HCT116 (cell line): ENCODE data around the gene LANCL3. TPM values are rescaled to one million over a fixed set of nuclear protein-coding genes. Genes with fewer than 3 reads are reported as not detected.

ENCODE experiments used
- ATAC-seq: fragments of 200-7000 bp; cut with Tn5 transposase; 2 replicates; pipeline ENCODE4 v1.9.1; 2020; ENCODE audit warnings: mild to moderate bottlenecking, moderate library complexity
- BruUV-seq: library from RNA; stranded (reverse); fragments of 400-500 nt; replicated peaks from 2 replicates; lab custom pipeline; 2021; lab: Mats Ljungman, UMichigan
- CTCF ChIA-PET: fragments of 300-600 bp; sonication (Branson Sonifier 250); formaldehyde crosslinking; loops from one replicate; lab custom pipeline; 2021; ENCODE audit warnings: antibody characterized with exemption; lab: Charles Lee
- POLR2A ChIA-PET: fragments of 300-600, 350-600 bp; sonication (Branson Sonifier 250); formaldehyde crosslinking; loops from one replicate; lab custom pipeline; 2021; ENCODE audit warnings: antibody characterized with exemption; lab: Charles Lee
- RAD21 ChIA-PET, 2 experiments: fragments of 300-600 bp; sonication (Branson Sonifier 250); formaldehyde crosslinking; loops; one replicate each; lab custom pipeline; 2023; ENCODE audit warnings: low total read pairs in 2 of 2; ENCODE audit not compliant: uncharacterized antibody in 2 of 2, unreplicated experiment in 2 of 2, low non-redundant PET in 1 of 2; lab: Charles Lee
- DNase-seq: peaks from one replicate; pipeline ENCODE4 v3.0.0-alpha.2; 2010; ENCODE audit warnings: low read depth, low spot score
- H2AFZ ChIP-seq: fragments of 200-600 bp; shearing (Covaris generic), sonication (generic); 2 replicates; pipeline ENCODE4 v1.6.1; 2017; ENCODE audit warnings: low read depth, mixed run types, mixed read lengths, antibody characterized with exemption, low read length; ENCODE audit not compliant: poor library complexity, severe bottlenecking
- H3K27ac ChIP-seq: 2 replicates; pipeline ENCODE4 v1.5.1; 2012; ENCODE audit warnings: low read depth, low read length
- H3K27me3 ChIP-seq: fragments of 200-600 bp; sonication (generic); 2 replicates; pipeline ENCODE4 v1.6.1; 2016; ENCODE audit warnings: mixed run types, low read length, mixed read lengths; ENCODE audit not compliant: insufficient read depth
- H3K36me3 ChIP-seq, 2 experiments: fragments of 200-500 bp in 1 of 2; fragments of 200-600 bp in 1 of 2; sonication (Bioruptor generic) in 1 of 2; sonication (generic) in 1 of 2; 2 replicates each; pipeline versions ENCODE4 v1.5.1 to v1.6.1; 2014 to 2016; ENCODE audit warnings: low read length in 2 of 2, inconsistent platforms in 1 of 2, mixed read lengths in 1 of 2, mixed run types in 1 of 2; ENCODE audit not compliant: insufficient read depth in 2 of 2, control insufficient read depth in 1 of 2
- H3K4me1 ChIP-seq, 2 experiments: fragments of 200-600 bp in 1 of 2; sonication (generic) in 1 of 2; 2 replicates each; pipeline versions ENCODE4 v1.5.1 to v1.6.1; 2012 to 2017; ENCODE audit warnings: low read length in 2 of 2, inconsistent platforms in 1 of 2, mild to moderate bottlenecking in 1 of 2, mixed read lengths in 1 of 2, mixed run types in 1 of 2, moderate library complexity in 1 of 2; ENCODE audit not compliant: insufficient read depth in 2 of 2, control insufficient read depth in 1 of 2
- H3K4me2 ChIP-seq: fragments of 200-600 bp; sonication (generic); 2 replicates; pipeline ENCODE4 v1.6.1; 2017; ENCODE audit warnings: mixed run types, low read length, mixed read lengths
- H3K4me3 ChIP-seq, 2 experiments: fragments of 200-600 bp in 1 of 2; sonication (generic) in 1 of 2; replicated peaks in 1 of 2; 2 replicates each; pipeline ENCODE4 v1.5.1; 2011 to 2016; ENCODE audit warnings: low read length in 2 of 2, control low read depth in 1 of 2, low read depth in 1 of 2, mild to moderate bottlenecking in 1 of 2, mixed read lengths in 1 of 2, mixed run types in 1 of 2
- H3K79me2 ChIP-seq: fragments of 200-600 bp; sonication (generic); 2 replicates; pipeline ENCODE4 v1.6.1; 2017; ENCODE audit warnings: mild to moderate bottlenecking, mixed run types, low read length, moderate library complexity, mixed read lengths; ENCODE audit not compliant: insufficient read depth
- H3K9ac ChIP-seq: fragments of 200-600 bp; sonication (generic); 2 replicates; pipeline ENCODE4 v1.6.1; 2016; ENCODE audit warnings: low read length, mixed read lengths
- H3K9me2 ChIP-seq: fragments of 200-600 bp; sonication (generic), shearing (Covaris generic); 2 replicates; pipeline ENCODE4 v1.6.1; 2017; ENCODE audit warnings: mixed run types, mild to moderate bottlenecking, moderate library complexity; ENCODE audit not compliant: insufficient read depth
- H3K9me3 ChIP-seq, 2 experiments: fragments of 200-500 bp in 1 of 2; fragments of 200-600 bp in 1 of 2; sonication (Bioruptor generic) in 1 of 2; sonication (generic) in 1 of 2; 2 replicates each; pipeline ENCODE4 v1.6.1; 2014 to 2017; ENCODE audit warnings: low read length in 2 of 2, mixed read lengths in 2 of 2, inconsistent platforms in 1 of 2, low read depth in 1 of 2, mild to moderate bottlenecking in 1 of 2, mixed run types in 1 of 2, moderate library complexity in 1 of 2; ENCODE audit not compliant: control insufficient read depth in 1 of 2, insufficient read depth in 1 of 2
- H4K20me1 ChIP-seq: fragments of 200-600 bp; sonication (generic), shearing (Covaris generic); 2 replicates; pipeline ENCODE4 v1.6.1; 2017; ENCODE audit warnings: mixed run types, mild to moderate bottlenecking, moderate library complexity; ENCODE audit not compliant: insufficient read depth
- EZH2 ChIP-seq: fragments of 200-600 bp; sonication (generic); IDR thresholded peaks from 2 replicates; pipeline ENCODE4 v1.6.1; 2017; ENCODE audit warnings: antibody characterized with exemption, mixed run types
- JUND ChIP-seq: IDR thresholded peaks from 2 replicates; pipeline ENCODE4 v1.6.1; 2012
- TCF7L2 ChIP-seq: IDR thresholded peaks from 2 replicates; pipeline ENCODE4 v1.7.0; 2011; ENCODE audit warnings: borderline replicate concordance, inconsistent platforms; ENCODE audit not compliant: insufficient read depth, insufficient read length; ENCODE audit errors: extremely low read depth
- YY1 ChIP-seq: IDR thresholded peaks from 2 replicates; pipeline ENCODE4 v1.6.1; 2011; ENCODE audit warnings: low read length, low read depth, moderate library complexity, mild to moderate bottlenecking; ENCODE audit not compliant: insufficient replicate concordance; ENCODE audit errors: extremely low read depth
- intact Hi-C: fragments of 100-400 bp; cut with micrococcal nuclease; formaldehyde crosslinking; loops from 2 replicates; pipeline ENCODE4 v1.10.0; 2022
- total RNA-seq: library from RNA; stranded (reverse); gene quantifications from one replicate; pipeline ENCODE4 v1.2.1, GENCODE V29; 2021; ENCODE audit not compliant: unreplicated experiment

LANCL3 gene
- total RNA-seq, 1 experiment from 2014 or later: 2.4 TPM

DNA sequence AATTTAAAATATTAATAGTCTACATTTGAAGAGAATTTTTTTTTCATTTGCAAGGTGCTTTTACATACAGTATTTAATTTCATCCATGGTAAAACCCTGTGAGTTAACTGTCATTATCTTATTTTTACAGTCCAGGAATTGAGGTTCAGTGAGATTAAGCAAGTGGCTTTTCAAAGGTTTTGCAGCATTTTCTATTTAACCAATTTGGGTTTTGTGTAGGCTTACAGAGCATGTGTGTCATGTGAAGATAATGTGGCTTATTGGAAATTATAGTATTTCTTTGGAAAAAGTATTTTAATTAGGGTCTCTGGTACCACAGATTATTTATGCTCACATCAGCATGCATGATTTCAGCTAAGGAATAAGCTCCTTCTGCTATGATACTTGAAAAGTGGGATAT is 118.7 kb downstream of the LANCL3 start:
- peaks cover 7 to 12% of the 10 kb centered on the region in 2 experiments for H3K4me1 ChIP-seq
- no peak overlapping the region for H3K4me2 ChIP-seq
- ChIA-PET RAD21 (no interaction called here), POLR2A (no interaction called here), CTCF (no interaction called here)
- H3K4me3 ChIP-seq: no peak overlapping the region
- no peaks in the 10 kb centered on the region for H3K27me3 ChIP-seq
- no peaks in the 10 kb centered on the region for H3K79me2 ChIP-seq
- no peak for ATAC-seq
- H2AFZ ChIP-seq: no peak overlapping the region
- H3K27ac ChIP-seq: no peak overlapping the region
- no peaks in the 10 kb centered on the region for H3K9me2 ChIP-seq
- no peaks in the 10 kb centered on the region for H3K9me3 ChIP-seq
- no peak for TF ChIP-seq EZH2
- TF ChIP-seq, all 23 proteins: peak for 0
- intact Hi-C loops: no loop called here
- no peak overlapping the region for H3K9ac ChIP-seq
- no peak for DNase-seq
- H3K36me3 ChIP-seq: no peaks in the 10 kb centered on the region
- BruUV-seq: no TSS peak
- H4K20me1 ChIP-seq: no peaks in the 10 kb centered on the region

DNA sequence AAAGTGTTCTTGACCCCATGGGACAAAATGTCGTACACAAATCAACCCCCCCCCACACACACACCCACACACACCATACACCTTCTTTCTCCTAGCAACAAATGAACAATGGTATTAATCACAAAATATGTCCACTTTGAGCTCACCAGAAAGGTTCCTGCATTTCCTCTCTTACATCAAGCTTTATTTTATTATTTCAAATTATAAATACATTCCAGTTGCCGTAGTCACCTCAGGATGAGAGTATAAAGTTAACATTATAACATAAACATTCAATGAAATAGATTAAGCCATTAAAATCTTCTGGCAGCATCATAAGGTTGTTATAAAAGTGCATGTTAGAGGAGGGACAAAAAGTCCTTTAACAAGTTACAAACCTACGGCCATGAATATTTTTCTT is 121.5 kb downstream of the LANCL3 start:
- no peak overlapping the region for H3K27ac ChIP-seq
- no peak for ATAC-seq
- ChIA-PET RAD21 (no interaction called here), CTCF (no interaction called here), POLR2A (no interaction called here)
- H3K27me3 ChIP-seq: no peaks in the 10 kb centered on the region
- no peaks in the 10 kb centered on the region for H4K20me1 ChIP-seq
- no TSS peak for BruUV-seq
- no peak overlapping the region for H3K4me2 ChIP-seq
- no peak for DNase-seq
- intact Hi-C loops: no loop called here
- H3K4me1 ChIP-seq: no peaks in the 10 kb centered on the region
- H2AFZ ChIP-seq: no peak overlapping the region
- H3K9me2 ChIP-seq: no peaks in the 10 kb centered on the region
- H3K4me3 ChIP-seq: no peak overlapping the region
- H3K79me2 ChIP-seq: no peaks in the 10 kb centered on the region
- no peaks in the 10 kb centered on the region for H3K36me3 ChIP-seq
- TF ChIP-seq TCF7L2 (no peak), EZH2 (no peak), JUND (no peak), YY1 (no peak)
- H3K9ac ChIP-seq: no peak overlapping the region
- H3K9me3 ChIP-seq: no peaks in the 10 kb centered on the region
